ENCODE data around the gene UBAP1L. TPM values are rescaled to one million over a fixed set of nuclear protein-coding genes. Genes with fewer than 3 reads are reported as not detected.
"Not testable (repeated sequence)": the region's sequence is repeated elsewhere in the genome, so short reads cannot be mapped to it uniquely, and the experiment has no call there.

Gene UBAP1L
- total RNA-seq, 1 experiment from 2014 or later: 2.5 TPM

- BruUV-seq (replicated peaks): not testable (repeated sequence)
Observed at GRCh38 chr15:65074946-65075345, 40.1 kb downstream of the UBAP1L start.

GRCh38 chr15:65072617-65073016 lies 42.4 kb downstream of the UBAP1L start:
- Histone ChIP-seq H3K4me2 (no peak overlapping the region), H3K9me3 (ENCODE audit: insufficient read depth, low read depth) (no peaks in the 10 kb centered on the region), H4K20me1 (ENCODE audit: insufficient read depth) (no peaks in the 10 kb centered on the region), H3K36me3 (ENCODE audit: low read depth) (no peaks in the 10 kb centered on the region), H3K4me3 (no peak overlapping the region), H3F3A (ENCODE audit: insufficient read depth, low read depth) (no peaks in the 10 kb centered on the region), H3K27me3 (ENCODE audit: insufficient read depth, low read depth) (no peaks in the 10 kb centered on the region), H3K4me1 (replicated peaks; ENCODE audit: insufficient read depth) (no peaks in the 10 kb centered on the region), H2AFZ (no peak overlapping the region), H3K27ac (no peak overlapping the region), H3K79me2 (ENCODE audit: low read depth) (no peaks in the 10 kb centered on the region), H3K9me2 (ENCODE audit: insufficient read depth) (no peaks in the 10 kb centered on the region)
- BruUV-seq (replicated peaks): no TSS peak
- intact Hi-C loops (cut with micrococcal nuclease; ENCODE audit: unreplicated experiment): no loop called here
- ChIA-PET CTCF (no interaction called here), POLR2A (ENCODE audit: unreplicated experiment) (no interaction called here)
- DNase-seq: no peak
- no peak for TF ChIP-seq CTCF (conservative IDR thresholded peaks at IDR 0.05)
- TF ChIP-seq EZH2 (IDR thresholded peaks at IDR 0.05; ENCODE audit: low read depth): no peak

More at GRCh38 chr15:65074946-65075345, 40.1 kb downstream of the UBAP1L start:
- H3F3A ChIP-seq (ENCODE audit: insufficient read depth, low read depth); H3K4me1 ChIP-seq (replicated peaks; ENCODE audit: insufficient read depth); H3K27me3 ChIP-seq (ENCODE audit: insufficient read depth, low read depth); H3K27ac ChIP-seq; H3K4me3 ChIP-seq; H4K20me1 ChIP-seq (ENCODE audit: insufficient read depth); H3K9me2 ChIP-seq (ENCODE audit: insufficient read depth); POLR2A ChIA-PET (ENCODE audit: unreplicated experiment); CTCF ChIA-PET; DNase-seq; H3K4me2 ChIP-seq; intact Hi-C loops (cut with micrococcal nuclease; ENCODE audit: unreplicated experiment); H3K36me3 ChIP-seq (ENCODE audit: low read depth); H3K79me2 ChIP-seq (ENCODE audit: low read depth); H3K9me3 ChIP-seq (ENCODE audit: insufficient read depth, low read depth); H2AFZ ChIP-seq: not testable (repeated sequence)

- no peak overlapping the region for H3K27ac ChIP-seq
- no peaks in the 10 kb centered on the region for H3K79me2 ChIP-seq (ENCODE audit: low read depth)
- H4K20me1 ChIP-seq (ENCODE audit: insufficient read depth): no peaks in the 10 kb centered on the region
- H3F3A ChIP-seq (ENCODE audit: insufficient read depth, low read depth): no peaks in the 10 kb centered on the region
- no peak overlapping the region for H3K4me2 ChIP-seq
- H3K36me3 ChIP-seq (ENCODE audit: low read depth): no peaks in the 10 kb centered on the region
- TF ChIP-seq EZH2 (IDR thresholded peaks at IDR 0.05; ENCODE audit: low read depth): no peak
- TF ChIP-seq CTCF (conservative IDR thresholded peaks at IDR 0.05): no peak
- intact Hi-C loops (cut with micrococcal nuclease; ENCODE audit: unreplicated experiment): no loop called here
- no peak overlapping the region for H3K4me3 ChIP-seq
- H3K4me1 ChIP-seq (replicated peaks; ENCODE audit: insufficient read depth): no peaks in the 10 kb centered on the region
- no peak for DNase-seq
- no peaks in the 10 kb centered on the region for H3K27me3 ChIP-seq (ENCODE audit: insufficient read depth, low read depth)
- no peak overlapping the region for H2AFZ ChIP-seq
- no peaks in the 10 kb centered on the region for H3K9me3 ChIP-seq (ENCODE audit: insufficient read depth, low read depth)
- no TSS peak for BruUV-seq (replicated peaks)
- ChIA-PET POLR2A (ENCODE audit: unreplicated experiment) (no interaction called here), CTCF (no interaction called here)
- no peaks in the 10 kb centered on the region for H3K9me2 ChIP-seq (ENCODE audit: insufficient read depth)
Observed at GRCh38 chr15:65072027-65072426, 43.0 kb downstream of the UBAP1L start.

- Histone ChIP-seq H4K20me1 (ENCODE audit: insufficient read depth) (no peaks in the 10 kb centered on the region), H3K36me3 (ENCODE audit: low read depth) (no peaks in the 10 kb centered on the region), H3K4me2 (no peak overlapping the region), H3K27me3 (ENCODE audit: insufficient read depth, low read depth) (no peaks in the 10 kb centered on the region), H3K27ac (no peak overlapping the region), H3K4me1 (replicated peaks; ENCODE audit: insufficient read depth) (no peaks in the 10 kb centered on the region), H3K9me3 (ENCODE audit: insufficient read depth, low read depth) (no peaks in the 10 kb centered on the region), H3K4me3 (no peak overlapping the region), H2AFZ (no peak overlapping the region), H3K79me2 (ENCODE audit: low read depth) (no peaks in the 10 kb centered on the region), H3F3A (ENCODE audit: insufficient read depth, low read depth) (no peaks in the 10 kb centered on the region), H3K9me2 (ENCODE audit: insufficient read depth) (no peaks in the 10 kb centered on the region)
- DNase-seq: no peak
- ChIA-PET CTCF (no interaction called here), POLR2A (ENCODE audit: unreplicated experiment) (no interaction called here)
- intact Hi-C loops (cut with micrococcal nuclease; ENCODE audit: unreplicated experiment): no loop called here
- TF ChIP-seq EZH2 (IDR thresholded peaks at IDR 0.05; ENCODE audit: low read depth): no peak
- TF ChIP-seq CTCF (conservative IDR thresholded peaks at IDR 0.05): no peak
- BruUV-seq (replicated peaks): no TSS peak
Observed at GRCh38 chr15:65071381-65071811, 43.6 kb downstream of the UBAP1L start.
